Measurements from ENCODE around the gene CDH4. TPM values are rescaled to one million over a fixed set of nuclear protein-coding genes. Genes with fewer than 3 reads are reported as not detected.

CDH4 gene
- total RNA-seq, 1 donor from 2014 or later: 0.99 TPM

GRCh38 chr20:61688411-61688810, 436.4 kb downstream of the CDH4 start:
- no peaks in the 10 kb centered on the region for H3K4me1 Mint-ChIP-seq (ENCODE audit: low read depth)
- H3K9me3 Mint-ChIP-seq (ENCODE audit: low read depth): no peaks in the 10 kb centered on the region
- H3K27me3 Mint-ChIP-seq (ENCODE audit: low read depth): peaks cover 38% of the 10 kb centered on the region
- no peak overlapping the region for H3K4me3 Mint-ChIP-seq (ENCODE audit: unreplicated experiment)
- no peak for DNase-seq (ENCODE audit: low spot score)
- no peaks in the 10 kb centered on the region for H3K36me3 Mint-ChIP-seq (ENCODE audit: low read depth)
- H3K27ac Mint-ChIP-seq (ENCODE audit: unreplicated experiment): no peak overlapping the region
- TF ChIP-seq CTCF (IDR thresholded peaks at IDR 0.05): no peak

- Mint-ChIP-seq H3K9me3 (ENCODE audit: low read depth) (no peaks in the 10 kb centered on the region), H3K27ac (ENCODE audit: unreplicated experiment) (no peak overlapping the region), H3K27me3 (ENCODE audit: low read depth) (peaks cover 28% of the 10 kb centered on the region)
Measured at GRCh38 chr20:61690150-61690549, 438.1 kb downstream of the CDH4 start.

GRCh38 chr20:61690993-61691838, 439.2 kb downstream of the CDH4 start:
- H3K4me1 Mint-ChIP-seq (ENCODE audit: low read depth): no peaks in the 10 kb centered on the region
- H3K36me3 Mint-ChIP-seq (ENCODE audit: low read depth): no peaks in the 10 kb centered on the region
- DNase-seq (ENCODE audit: low spot score): peak; percentile 19
- peaks cover 21% of the 10 kb centered on the region for H3K27me3 Mint-ChIP-seq (ENCODE audit: low read depth)
- no peak overlapping the region for H3K27ac Mint-ChIP-seq (ENCODE audit: unreplicated experiment)
- no peaks in the 10 kb centered on the region for H3K9me3 Mint-ChIP-seq (ENCODE audit: low read depth)
- no peak overlapping the region for H3K4me3 Mint-ChIP-seq (ENCODE audit: unreplicated experiment)
- no peak for TF ChIP-seq CTCF (IDR thresholded peaks at IDR 0.05)

More at GRCh38 chr20:61690150-61690549, 438.1 kb downstream of the CDH4 start:
- H3K4me1 Mint-ChIP-seq (ENCODE audit: low read depth): no peaks in the 10 kb centered on the region
- no peaks in the 10 kb centered on the region for H3K36me3 Mint-ChIP-seq (ENCODE audit: low read depth)
- TF ChIP-seq CTCF (IDR thresholded peaks at IDR 0.05): no peak
- no peak overlapping the region for H3K4me3 Mint-ChIP-seq (ENCODE audit: unreplicated experiment)
- peak; percentile 58 for DNase-seq (ENCODE audit: low spot score)

GRCh38 chr20:61691978-61692377, 439.9 kb downstream of the CDH4 start:
- Mint-ChIP-seq H3K4me1 (ENCODE audit: low read depth) (no peaks in the 10 kb centered on the region), H3K36me3 (ENCODE audit: low read depth) (no peaks in the 10 kb centered on the region), H3K9me3 (ENCODE audit: low read depth) (no peaks in the 10 kb centered on the region), H3K27ac (ENCODE audit: unreplicated experiment) (no peak overlapping the region), H3K4me3 (ENCODE audit: unreplicated experiment) (no peak overlapping the region), H3K27me3 (ENCODE audit: low read depth) (peaks cover 19% of the 10 kb centered on the region)
- TF ChIP-seq CTCF (IDR thresholded peaks at IDR 0.05): no peak
- no peak for DNase-seq (ENCODE audit: low spot score)

GRCh38 chr20:61692479-61692878, 440.4 kb downstream of the CDH4 start:
- Mint-ChIP-seq H3K27me3 (ENCODE audit: low read depth) (peaks cover 17% of the 10 kb centered on the region), H3K4me1 (ENCODE audit: low read depth) (no peaks in the 10 kb centered on the region), H3K27ac (ENCODE audit: unreplicated experiment) (no peak overlapping the region), H3K4me3 (ENCODE audit: unreplicated experiment) (no peak overlapping the region), H3K36me3 (ENCODE audit: low read depth) (no peaks in the 10 kb centered on the region), H3K9me3 (ENCODE audit: low read depth) (no peaks in the 10 kb centered on the region)
- no peak for TF ChIP-seq CTCF (IDR thresholded peaks at IDR 0.05)
- DNase-seq (ENCODE audit: low spot score): no peak
